Panc1 (cell line): Measurements from ENCODE around the gene CLRN1. TPM values are rescaled to one million over a fixed set of nuclear protein-coding genes. Genes with fewer than 3 reads are reported as not detected.

ENCODE experiments used
- ATAC-seq: fragments of 200-7000 bp; cut with Tn5 transposase; 2 replicates; pipeline ENCODE4 v1.9.1; 2020; ENCODE audit warnings: mild to moderate bottlenecking, moderate library complexity
- BruUV-seq: library from RNA; stranded (reverse); fragments of 400-500 nt; replicated peaks from 2 replicates; lab custom pipeline; 2021; lab: Mats Ljungman, UMichigan
- CTCF ChIA-PET: fragments of 300-600 bp; sonication (Branson Sonifier 250); formaldehyde crosslinking; loops from one replicate; lab custom pipeline; 2022; ENCODE audit warnings: antibody characterized with exemption; lab: Charles Lee
- POLR2A ChIA-PET: fragments of 300-600 bp; sonication (Branson Sonifier 250); formaldehyde crosslinking; loops from one replicate; lab custom pipeline; 2022; ENCODE audit warnings: antibody characterized with exemption; lab: Charles Lee
- DNase-seq: peaks from one replicate; pipeline ENCODE4 v3.0.0-alpha.2; 2010; ENCODE audit warnings: low read depth, low spot score
- H3K27ac ChIP-seq: 2 replicates; pipeline ENCODE4 v1.5.1; 2011; ENCODE audit warnings: mild to moderate bottlenecking, low read length, inconsistent platforms
- H3K27me3 ChIP-seq: fragments of 200-500 bp; sonication (Bioruptor generic); 2 replicates; pipeline ENCODE4 v1.6.0; 2014; ENCODE audit warnings: low read length, inconsistent platforms; ENCODE audit not compliant: control insufficient read depth, insufficient read depth
- H3K36me3 ChIP-seq: fragments of 200-500 bp; sonication (Bioruptor generic); 2 replicates; pipeline ENCODE4 v1.5.1; 2014; ENCODE audit warnings: inconsistent platforms, mild to moderate bottlenecking, low read length, moderate library complexity; ENCODE audit not compliant: control insufficient read depth, insufficient read depth
- H3K4me1 ChIP-seq: 2 replicates; pipeline ENCODE4 v1.5.1; 2011; ENCODE audit warnings: inconsistent platforms, mild to moderate bottlenecking, low read length, moderate library complexity; ENCODE audit not compliant: control insufficient read depth, insufficient read depth
- H3K4me3 ChIP-seq, 2 experiments: 2 replicates each; pipeline ENCODE4 v1.5.1; 2011 to 2012; ENCODE audit warnings: low read depth in 2 of 2, low read length in 2 of 2, mild to moderate bottlenecking in 2 of 2, inconsistent platforms in 1 of 2, moderate library complexity in 1 of 2
- H3K9me3 ChIP-seq: fragments of 200-500 bp; sonication (Bioruptor generic); 2 replicates; pipeline ENCODE4 v1.5.1; 2014; ENCODE audit warnings: low read depth, mild to moderate bottlenecking, inconsistent platforms, low read length, moderate library complexity; ENCODE audit not compliant: control insufficient read depth, insufficient read depth
- CTCF ChIP-seq: fragments of 450-650 bp; IDR thresholded peaks from 2 replicates; pipeline ENCODE4 v1.5.1; 2017; ENCODE audit warnings: mild to moderate bottlenecking
- POLR2AphosphoS5 ChIP-seq: IDR thresholded peaks from 2 replicates; pipeline ENCODE4 v1.6.1; 2012; ENCODE audit warnings: mild to moderate bottlenecking, low read depth, low read length, moderate library complexity
- REST ChIP-seq, 2 experiments: IDR thresholded peaks; 2 replicates each; pipeline ENCODE4 v1.6.1; 2011 to 2012; ENCODE audit warnings: low read depth in 2 of 2, control low read depth in 1 of 2, low read length in 1 of 2, mild to moderate bottlenecking in 1 of 2, moderate library complexity in 1 of 2; ENCODE audit not compliant: insufficient read depth in 1 of 2
- SIN3A ChIP-seq: IDR thresholded peaks from 2 replicates; pipeline ENCODE4 v1.6.1; 2012; ENCODE audit warnings: low read depth, mild to moderate bottlenecking, low read length, moderate library complexity, borderline replicate concordance; ENCODE audit not compliant: insufficient read depth
- TCF7L2 ChIP-seq: IDR thresholded peaks from 2 replicates; pipeline ENCODE4 v1.6.1; 2011; ENCODE audit warnings: mild to moderate bottlenecking, low read depth, low read length, inconsistent platforms
- in situ Hi-C: cut with HindIII; loops from 2 replicates; pipeline ENCODE4 v1.10.0; 2016; ENCODE audit warnings: low sequenced_read_pairs, low pct_unique_long_range_greater_than_20kb
- intact Hi-C: fragments of 100-400 bp; cut with micrococcal nuclease; formaldehyde crosslinking; loops from one replicate; pipeline ENCODE4 v1.10.0; 2022; ENCODE audit not compliant: unreplicated experiment
- total RNA-seq: library from RNA; stranded (reverse); gene quantifications from one replicate; pipeline ENCODE4 v1.2.1, GENCODE V29; 2021; ENCODE audit not compliant: unreplicated experiment

Gene CLRN1
- total RNA-seq, 1 experiment from 2014 or later, result not detected

- Histone ChIP-seq H3K4me3 (no peak overlapping the region), H3K9me3 (no peaks in the 10 kb centered on the region), H3K4me1 (no peaks in the 10 kb centered on the region), H3K36me3 (no peaks in the 10 kb centered on the region), H3K27ac (no peak overlapping the region), H3K27me3 (peaks cover 46% of the 10 kb centered on the region)
- ATAC-seq (no peak), DNase-seq (no peak)
- CTCF ChIA-PET, result no interaction called here
- TF ChIP-seq POLR2AphosphoS5 (no peak), REST (IDR thresholded peaks at IDR 0.05; ENCODE audit: insufficient read depth in 1 of 2, low read depth in 2 of 2, low read length in 1 of 2) (no peak), TCF7L2 (no peak), CTCF (no peak), SIN3A (no peak)
- intact Hi-C loops (no loop called here), in situ Hi-C loops (no loop called here)
- no TSS peak for BruUV-seq
- POLR2A ChIA-PET, result no interaction called here
Observed at GRCh38 chr3:150913133-150913922, 59.2 kb downstream of the CLRN1 start.

GRCh38 chr3:150912501-150912900 lies 60.0 kb downstream of the CLRN1 start:
- no peak for TF ChIP-seq CTCF
- TF ChIP-seq SIN3A, result no peak
- no peak for TF ChIP-seq TCF7L2
- no peak for TF ChIP-seq REST (IDR thresholded peaks at IDR 0.05; ENCODE audit: insufficient read depth in 1 of 2, low read depth in 2 of 2, low read length in 1 of 2)
- TF ChIP-seq POLR2AphosphoS5, result no peak
- Histone ChIP-seq H3K27ac (no peak overlapping the region), H3K36me3 (no peaks in the 10 kb centered on the region), H3K9me3 (no peaks in the 10 kb centered on the region), H3K4me1 (no peaks in the 10 kb centered on the region), H3K4me3 (no peak overlapping the region), H3K27me3 (peaks cover 44% of the 10 kb centered on the region)
- ATAC-seq (no peak), DNase-seq (no peak)
- intact Hi-C loops, result no loop called here
- CTCF ChIA-PET, result no interaction called here
- POLR2A ChIA-PET, result no interaction called here
- in situ Hi-C loops, result no loop called here
- no TSS peak for BruUV-seq
